HL-60 (cell line): ENCODE data around the gene CPPED1.

Experiments used
- CTCF ChIP-seq: IDR thresholded peaks from one replicate; pipeline ENCODE4 v1.5.1; 2011; ENCODE audit warnings: low read length, control low read depth, inconsistent platforms; ENCODE audit not compliant: insufficient read depth
- POLR2AphosphoS5 ChIP-seq: IDR thresholded peaks from 2 replicates; pipeline ENCODE4 v1.6.1; 2012; ENCODE audit warnings: low read depth
- REST ChIP-seq: IDR thresholded peaks from 2 replicates; pipeline ENCODE4 v1.6.1; 2012; ENCODE audit warnings: low read depth; ENCODE audit not compliant: insufficient replicate concordance

- TF ChIP-seq CTCF (no peak), POLR2AphosphoS5 (no peak), REST (no peak)
These were observed 117.9 kb downstream of the CPPED1 start for GRCh38 chr16:12685806-12686205.
